ENCODE data around the gene DCBLD1. TPM values are rescaled to one million over a fixed set of nuclear protein-coding genes. Genes with fewer than 3 reads are reported as not detected.

Gene DCBLD1
- total and polyA plus RNA-seq, 2 of the 13 experiments (the other 11 are each of a cell fraction or from before 2014, with no cell fraction given): 23.2 to 41.5 TPM

DNA sequence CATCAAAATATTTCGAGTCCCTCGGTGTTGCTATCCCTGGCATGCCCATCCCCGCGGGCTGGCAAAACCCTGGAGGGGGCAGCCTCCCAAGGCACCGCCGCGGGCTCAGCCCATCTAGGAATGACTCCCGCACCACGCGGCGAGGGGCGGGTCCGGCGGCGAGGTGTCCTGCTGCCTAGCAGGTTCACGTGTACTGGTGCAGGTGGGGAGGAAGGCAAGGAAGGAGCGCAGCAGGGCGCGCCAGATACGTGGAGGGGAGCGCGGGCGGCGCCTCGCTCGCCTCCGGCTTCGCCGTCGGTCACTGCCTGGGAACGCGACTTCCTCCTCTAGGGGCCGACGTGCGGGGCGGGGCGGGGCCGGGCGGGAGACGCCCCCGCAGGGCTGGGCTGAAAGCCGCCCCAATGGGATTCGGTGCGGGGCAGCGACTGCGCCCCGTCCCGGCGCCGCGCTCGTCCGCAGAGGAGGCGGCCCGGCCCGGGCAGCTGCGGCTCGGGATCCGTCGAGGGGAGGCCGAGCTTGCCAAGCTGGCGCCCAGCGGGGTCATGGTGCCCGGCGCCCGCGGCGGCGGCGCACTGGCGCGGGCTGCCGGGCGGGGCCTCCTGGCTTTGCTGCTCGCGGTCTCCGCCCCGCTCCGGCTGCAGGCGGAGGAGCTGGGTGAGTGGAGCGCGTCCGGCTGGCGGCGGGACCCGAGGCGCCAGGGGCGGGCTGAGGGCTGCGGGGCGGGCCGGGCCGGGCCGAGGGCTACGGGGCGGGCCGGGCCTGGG lies at the start of gene DCBLD1 (continued):
- TF ChIP-seq, protein P1, sequence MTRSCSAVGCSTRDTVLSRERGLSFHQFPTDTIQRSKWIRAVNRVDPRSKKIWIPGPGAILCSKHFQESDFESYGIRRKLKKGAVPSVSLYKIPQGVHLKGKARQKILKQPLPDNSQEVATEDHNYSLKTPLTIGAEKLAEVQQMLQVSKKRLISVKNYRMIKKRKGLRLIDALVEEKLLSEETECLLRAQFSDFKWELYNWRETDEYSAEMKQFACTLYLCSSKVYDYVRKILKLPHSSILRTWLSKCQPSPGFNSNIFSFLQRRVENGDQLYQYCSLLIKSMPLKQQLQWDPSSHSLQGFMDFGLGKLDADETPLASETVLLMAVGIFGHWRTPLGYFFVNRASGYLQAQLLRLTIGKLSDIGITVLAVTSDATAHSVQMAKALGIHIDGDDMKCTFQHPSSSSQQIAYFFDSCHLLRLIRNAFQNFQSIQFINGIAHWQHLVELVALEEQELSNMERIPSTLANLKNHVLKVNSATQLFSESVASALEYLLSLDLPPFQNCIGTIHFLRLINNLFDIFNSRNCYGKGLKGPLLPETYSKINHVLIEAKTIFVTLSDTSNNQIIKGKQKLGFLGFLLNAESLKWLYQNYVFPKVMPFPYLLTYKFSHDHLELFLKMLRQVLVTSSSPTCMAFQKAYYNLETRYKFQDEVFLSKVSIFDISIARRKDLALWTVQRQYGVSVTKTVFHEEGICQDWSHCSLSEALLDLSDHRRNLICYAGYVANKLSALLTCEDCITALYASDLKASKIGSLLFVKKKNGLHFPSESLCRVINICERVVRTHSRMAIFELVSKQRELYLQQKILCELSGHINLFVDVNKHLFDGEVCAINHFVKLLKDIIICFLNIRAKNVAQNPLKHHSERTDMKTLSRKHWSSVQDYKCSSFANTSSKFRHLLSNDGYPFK (CRISPR knock-in tag; IDR thresholded peaks at IDR 0.05; ENCODE audit: borderline replicate concordance): 0 out of 2 replicates have a peak, but pooled peaks have one; percentile 20
- TF ChIP-seq SIX4 (CRISPR knock-in tag; IDR thresholded peaks at IDR 0.05) (no peak; the same call in 1 of the 2 replicates), POGZ (CRISPR knock-in tag; IDR thresholded peaks at IDR 0.05) (peak; percentile 33; the same call in 1 of the 2 replicates), IRX3 (CRISPR knock-in tag; IDR thresholded peaks at IDR 0.05; ENCODE audit: borderline replicate concordance, low read depth) (no peak), FOXA3 (CRISPR knock-in tag; IDR thresholded peaks at IDR 0.05) (peak; percentile 57), KLF6 (CRISPR knock-in tag; IDR thresholded peaks at IDR 0.05) (peak; percentile 90), ZNF556 (CRISPR knock-in tag; IDR thresholded peaks at IDR 0.05; ENCODE audit: borderline replicate concordance) (no peak), HDAC1 (CRISPR knock-in tag; IDR thresholded peaks at IDR 0.05) (peak; percentile 87), SP1 (IDR thresholded peaks at IDR 0.05) (no peak), SP1 (CRISPR knock-in tag; IDR thresholded peaks at IDR 0.05) (peak; percentile 61), ZC3H4 (CRISPR knock-in tag; IDR thresholded peaks at IDR 0.05; ENCODE audit: borderline replicate concordance) (peak; percentile 54; the same call in 1 of the 2 replicates), ZBED4 (CRISPR knock-in tag; IDR thresholded peaks at IDR 0.05; ENCODE audit: borderline replicate concordance) (peak; percentile 52; the same call in 1 of the 2 replicates), ZNF274 (CRISPR knock-in tag; IDR thresholded peaks at IDR 0.05) (no peak), ZNF746 (CRISPR knock-in tag; IDR thresholded peaks at IDR 0.05) (peak; percentile 45; the same call in 1 of the 2 replicates), YY1 (IDR thresholded peaks at IDR 0.05; ENCODE audit: insufficient read depth, insufficient replicate concordance, low read depth, low read length) (peak; percentile 66), POLR2AphosphoS2 (IDR thresholded peaks at IDR 0.05; ENCODE audit: low read depth, low read length) (no peak), NFE2 (CRISPR knock-in tag; IDR thresholded peaks at IDR 0.05) (peak; percentile 34; the same call in 1 of the 2 replicates), ZNF772 (CRISPR knock-in tag; IDR thresholded peaks at IDR 0.05) (no peak)
- TF ChIP-seq, protein P2, sequence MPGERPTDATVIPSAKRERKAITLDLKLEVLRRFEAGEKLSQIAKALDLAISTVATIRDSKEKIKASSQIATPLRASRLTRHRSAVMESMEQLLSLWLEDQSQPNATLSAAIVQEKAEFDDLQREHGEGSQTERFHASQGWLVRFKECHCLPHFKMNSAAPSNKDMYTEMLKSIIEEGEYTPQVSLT (CRISPR knock-in tag; IDR thresholded peaks at IDR 0.05; ENCODE audit: borderline replicate concordance, low read depth): no peak
- TF ChIP-seq, protein P3, sequence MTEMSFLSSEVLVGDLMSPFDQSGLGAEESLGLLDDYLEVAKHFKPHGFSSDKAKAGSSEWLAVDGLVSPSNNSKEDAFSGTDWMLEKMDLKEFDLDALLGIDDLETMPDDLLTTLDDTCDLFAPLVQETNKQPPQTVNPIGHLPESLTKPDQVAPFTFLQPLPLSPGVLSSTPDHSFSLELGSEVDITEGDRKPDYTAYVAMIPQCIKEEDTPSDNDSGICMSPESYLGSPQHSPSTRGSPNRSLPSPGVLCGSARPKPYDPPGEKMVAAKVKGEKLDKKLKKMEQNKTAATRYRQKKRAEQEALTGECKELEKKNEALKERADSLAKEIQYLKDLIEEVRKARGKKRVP (CRISPR knock-in tag; IDR thresholded peaks at IDR 0.05): peak in 1 of 2 experiments; percentile 41; a peak in 1 of 4 replicates
- TF ChIP-seq, protein P4, sequence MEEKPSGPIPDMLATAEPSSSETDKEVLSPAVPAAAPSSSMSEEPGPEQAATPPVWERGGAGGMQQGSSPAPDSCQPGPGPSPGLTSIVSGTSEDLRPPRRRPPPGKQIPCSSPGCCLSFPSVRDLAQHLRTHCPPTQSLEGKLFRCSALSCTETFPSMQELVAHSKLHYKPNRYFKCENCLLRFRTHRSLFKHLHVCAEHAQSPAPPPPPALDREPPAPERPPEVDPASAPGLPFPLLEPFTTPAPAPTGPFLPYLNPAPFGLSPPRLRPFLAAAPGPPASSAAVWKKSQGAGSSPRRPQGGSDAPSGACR (CRISPR knock-in tag; IDR thresholded peaks at IDR 0.05): no peak; the same call in 1 of the 2 replicates
